SHP77 (cell line): Measurements from ENCODE around the gene NLGN2.
A peak's percentile ranks its signal among the peaks of the same experiment; 100 is the strongest.

ENCODE experiments used
- DNase-seq, 2 experiments: peaks; one replicate each; lab custom pipeline; 2025; lab: John Stamatoyannopoulos, UW

The NLGN2 gene

GRCh38 chr17:7392696-7393612 is 14.7 kb upstream of the NLGN2 start:
- DNase-seq = no peak

DNA sequence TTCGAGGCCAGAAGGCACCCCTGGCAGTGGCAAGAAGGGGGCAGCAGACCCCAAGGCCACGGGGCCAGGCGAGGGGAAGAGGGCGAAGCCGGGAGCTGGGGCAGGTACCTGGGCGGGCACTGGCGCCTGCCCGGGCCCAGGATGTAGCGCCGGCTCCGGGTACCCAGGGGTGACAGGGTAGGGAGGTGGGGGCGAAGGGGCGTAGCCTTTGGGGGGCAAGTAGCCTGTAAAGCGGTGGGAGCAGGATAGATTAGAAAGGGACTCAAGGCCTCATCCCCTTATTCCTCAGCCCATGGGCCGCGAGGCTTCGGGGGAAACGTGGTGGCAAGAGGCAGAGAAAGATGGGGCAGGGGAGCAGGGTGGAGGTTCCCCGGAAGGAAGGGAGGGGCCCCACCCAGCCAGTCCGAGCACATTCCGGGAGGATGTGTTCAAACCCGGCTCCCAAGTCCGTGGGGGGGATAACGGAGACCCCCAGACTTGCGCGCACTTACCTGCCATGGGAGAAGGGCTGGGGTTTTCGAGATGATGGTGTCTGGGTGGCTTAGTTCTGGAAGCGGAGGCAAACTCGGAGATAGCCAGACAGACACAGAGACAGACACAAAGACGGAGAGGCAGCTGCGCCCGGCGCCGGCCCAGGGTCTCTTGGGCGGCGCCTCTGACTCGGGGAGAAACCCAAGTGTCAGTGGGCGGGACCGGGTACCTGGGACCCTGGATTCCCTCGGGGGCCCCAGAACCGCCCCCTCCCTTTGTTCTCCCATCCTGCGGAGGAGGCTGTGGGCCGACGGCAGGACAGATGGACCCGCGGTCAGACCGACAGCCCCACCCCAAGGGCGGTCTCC is 13.8 kb upstream of the NLGN2 start:
- DNase-seq = peak; percentile 30 to 53

- DNase-seq = peak; percentile 87 to 93
Observed at GRCh38 chr17:7394452-7395191, 13.0 kb upstream of the NLGN2 start, which contains the start of gene PLSCR3. Gene PLSCR3 (minus strand): TSS chr17:7394525. CDS start chr17:7394110, 415 bp downstream.

DNA sequence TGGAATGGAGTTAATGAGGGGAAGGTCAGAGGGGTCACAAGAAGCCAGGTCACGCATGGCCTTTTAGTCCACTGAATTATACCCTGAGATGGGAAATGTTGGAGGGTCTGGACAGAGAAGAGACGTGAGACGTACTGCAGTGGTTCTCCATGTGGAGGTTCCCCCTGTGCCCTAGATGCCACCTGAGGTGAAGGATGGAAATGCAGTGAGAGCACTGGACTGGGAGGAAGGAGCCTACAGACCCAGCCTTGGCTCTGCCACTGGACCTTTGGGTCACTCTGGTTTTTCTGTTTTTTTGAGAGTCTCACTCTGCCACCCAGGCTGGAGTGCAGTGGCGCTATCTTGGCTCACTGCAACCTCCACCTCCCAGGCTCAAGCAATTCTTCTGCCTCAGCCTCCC is 11.5 kb upstream of the NLGN2 start:
- no peak for DNase-seq

- no peak for DNase-seq
Observed at GRCh38 chr17:7398612-7399011, 9.0 kb upstream of the NLGN2 start.

- no peak for DNase-seq
Observed at GRCh38 chr17:7403043-7403726, 4.5 kb upstream of the NLGN2 start.

GRCh38 chr17:7403727-7403976 is 4.0 kb upstream of the NLGN2 start:
- DNase-seq = peak; percentile 81 to 91

GRCh38 chr17:7403977-7404736 is 3.5 kb upstream of the NLGN2 start, which contains the start of gene TMEM256:
Gene TMEM256 (minus strand): TSS chr17:7404097. CDS start chr17:7404084, 13 bp downstream.
- peak; percentile 100 for DNase-seq

DNA sequence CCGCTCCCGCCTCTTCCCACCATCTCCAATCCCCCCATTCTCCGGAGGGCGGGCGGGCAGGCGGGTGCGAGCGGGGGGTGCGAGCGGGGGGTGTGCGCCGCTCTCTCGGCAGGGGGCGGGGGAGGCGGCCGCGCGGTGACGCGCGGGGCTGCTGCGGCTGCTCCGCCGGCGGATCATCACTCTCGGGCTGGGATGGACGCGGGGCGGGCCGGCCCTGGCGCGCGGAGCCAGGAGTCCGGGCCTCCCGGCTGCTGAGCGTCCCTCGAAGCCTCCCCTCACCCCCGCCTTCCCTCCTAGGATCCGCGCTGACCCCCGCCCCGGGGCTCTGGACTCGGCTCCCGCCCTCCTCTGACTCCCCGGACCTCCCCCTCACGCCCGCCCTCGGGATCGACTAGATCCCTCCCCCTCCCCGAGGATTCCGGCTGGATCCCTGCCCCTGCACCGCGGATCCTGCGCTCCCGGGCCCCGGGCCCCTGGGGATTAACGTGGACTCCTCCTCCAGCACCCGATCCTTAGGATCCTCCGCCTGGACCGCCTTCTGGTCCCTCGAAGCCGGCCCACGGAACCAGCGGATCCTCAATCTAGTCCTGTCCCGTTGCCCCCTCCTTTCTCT is 2.8 kb upstream of the NLGN2 start:
- DNase-seq = no peak

DNA sequence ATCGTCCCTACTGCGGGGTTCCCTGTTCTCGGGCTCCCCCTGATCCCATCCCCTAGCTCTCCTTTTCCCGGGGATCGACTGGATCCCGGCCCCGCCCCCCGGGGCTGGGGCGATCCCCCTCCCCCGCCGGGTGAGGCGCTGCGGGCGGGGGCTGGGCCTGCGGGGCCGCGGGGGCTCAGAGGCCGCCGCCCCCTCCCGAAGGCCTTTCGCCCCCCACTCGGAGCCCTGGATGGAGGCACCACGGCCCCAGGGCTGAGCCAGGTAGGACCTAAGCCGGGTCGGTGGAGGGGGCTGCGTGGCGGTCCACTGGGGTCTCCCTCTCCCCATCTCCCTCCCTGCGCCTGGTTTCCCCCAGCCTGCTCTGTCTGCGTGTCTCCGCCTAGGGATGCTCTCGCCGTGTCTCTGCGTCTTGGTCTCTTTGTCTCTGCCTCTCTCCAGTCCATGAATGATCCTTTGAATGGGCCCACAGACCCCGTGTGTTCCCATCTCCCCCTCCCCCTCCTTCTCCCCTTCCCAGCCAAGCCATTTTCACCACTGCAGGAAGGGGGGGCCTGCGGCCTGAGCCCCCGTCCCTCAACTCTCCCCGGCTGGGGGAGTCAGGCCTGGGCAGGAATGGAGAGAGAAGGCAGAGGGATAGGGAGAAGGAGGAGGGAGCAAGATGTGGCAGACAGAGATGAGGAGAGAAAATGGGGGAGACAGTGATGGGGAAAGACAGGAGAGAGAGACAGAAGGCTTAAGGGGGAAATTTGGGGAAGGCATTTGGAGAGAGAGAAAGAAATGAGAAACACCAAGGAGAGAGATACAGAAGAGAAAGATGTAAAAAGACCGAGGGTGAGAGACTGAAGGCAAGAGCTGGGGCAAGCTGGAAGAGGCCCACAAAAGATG is 2.1 kb upstream of the NLGN2 start:
- no peak for DNase-seq

DNA sequence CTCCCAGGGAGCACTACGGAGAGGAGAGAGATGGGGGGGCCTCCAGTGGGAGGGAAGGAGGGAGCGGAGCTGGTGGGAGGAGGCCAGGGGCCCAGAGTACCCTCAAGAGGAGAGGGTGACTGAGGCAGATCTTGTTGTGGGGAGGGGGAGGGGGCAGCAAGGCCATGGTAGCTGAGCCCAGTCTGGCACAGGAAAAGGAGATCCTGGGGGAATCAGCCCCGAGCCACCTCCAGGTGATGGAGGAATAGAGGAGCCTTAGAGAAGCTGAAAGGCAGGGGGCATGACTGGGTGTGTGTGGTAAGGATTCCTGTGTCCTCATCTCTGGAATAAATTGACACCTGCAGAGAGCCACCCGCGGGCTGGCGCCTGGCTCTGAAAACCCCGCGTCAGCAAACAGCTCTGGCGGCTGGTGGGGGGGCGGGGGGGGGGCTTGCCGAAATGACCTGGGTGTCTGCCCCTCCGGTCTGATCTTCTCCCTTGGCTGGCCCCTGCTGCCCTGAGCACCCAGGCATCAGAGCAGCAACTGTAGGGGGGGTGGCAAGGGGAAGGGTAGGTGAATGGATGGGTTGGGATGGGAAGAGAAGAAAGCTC is 1.3 kb upstream of the NLGN2 start:
- DNase-seq = no peak

DNA sequence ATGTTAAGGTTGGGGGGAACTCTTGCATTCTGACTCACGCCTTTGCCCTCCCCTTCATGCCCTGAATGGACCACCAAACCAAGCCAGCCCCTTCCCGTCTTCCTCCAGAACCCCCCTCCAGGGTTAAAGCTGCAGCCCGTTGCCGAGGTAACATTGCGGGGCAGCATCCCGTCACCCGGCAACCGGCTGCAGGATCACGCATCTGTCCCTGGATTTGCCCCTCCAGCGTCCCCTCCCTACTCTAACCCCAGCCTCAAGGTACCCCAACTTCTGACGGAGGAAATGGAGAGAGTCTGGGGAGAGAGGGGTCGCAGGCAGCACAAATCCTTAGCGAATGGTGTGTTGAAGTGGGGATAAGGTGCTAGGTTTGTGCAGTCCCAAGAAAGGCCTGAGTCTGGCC is 563 bp upstream of the NLGN2 start:
- no peak for DNase-seq

DNA sequence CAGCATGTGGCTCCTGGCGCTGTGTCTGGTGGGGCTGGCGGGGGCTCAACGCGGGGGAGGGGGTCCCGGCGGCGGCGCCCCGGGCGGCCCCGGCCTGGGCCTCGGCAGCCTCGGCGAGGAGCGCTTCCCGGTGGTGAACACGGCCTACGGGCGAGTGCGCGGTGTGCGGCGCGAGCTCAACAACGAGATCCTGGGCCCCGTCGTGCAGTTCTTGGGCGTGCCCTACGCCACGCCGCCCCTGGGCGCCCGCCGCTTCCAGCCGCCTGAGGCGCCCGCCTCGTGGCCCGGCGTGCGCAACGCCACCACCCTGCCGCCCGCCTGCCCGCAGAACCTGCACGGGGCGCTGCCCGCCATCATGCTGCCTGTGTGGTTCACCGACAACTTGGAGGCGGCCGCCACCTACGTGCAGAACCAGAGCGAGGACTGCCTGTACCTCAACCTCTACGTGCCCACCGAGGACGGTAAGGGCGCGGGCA is 645 bp downstream of the NLGN2 start:
- no peak for DNase-seq

GRCh38 chr17:7408863-7409262 is 1.2 kb downstream of the NLGN2 start:
- DNase-seq = no peak

DNA sequence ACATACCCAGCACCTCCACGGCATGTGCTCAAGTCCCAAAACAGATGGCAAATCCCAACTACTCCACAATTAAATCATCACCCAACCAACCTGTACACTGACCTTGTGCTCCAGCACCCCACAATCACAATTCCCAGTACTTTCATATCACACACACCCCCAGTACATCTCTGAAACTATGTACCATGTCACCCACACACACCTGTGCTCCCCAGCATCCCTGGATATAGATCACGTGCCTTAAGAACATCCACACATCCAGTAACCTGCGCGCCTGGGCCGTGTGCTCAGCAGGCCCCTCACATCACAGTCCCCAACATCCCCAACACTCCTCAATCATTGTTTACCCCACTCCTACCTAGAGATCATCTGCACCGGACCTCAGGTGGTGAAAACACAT is 2.1 kb downstream of the NLGN2 start:
- DNase-seq = no peak

DNA sequence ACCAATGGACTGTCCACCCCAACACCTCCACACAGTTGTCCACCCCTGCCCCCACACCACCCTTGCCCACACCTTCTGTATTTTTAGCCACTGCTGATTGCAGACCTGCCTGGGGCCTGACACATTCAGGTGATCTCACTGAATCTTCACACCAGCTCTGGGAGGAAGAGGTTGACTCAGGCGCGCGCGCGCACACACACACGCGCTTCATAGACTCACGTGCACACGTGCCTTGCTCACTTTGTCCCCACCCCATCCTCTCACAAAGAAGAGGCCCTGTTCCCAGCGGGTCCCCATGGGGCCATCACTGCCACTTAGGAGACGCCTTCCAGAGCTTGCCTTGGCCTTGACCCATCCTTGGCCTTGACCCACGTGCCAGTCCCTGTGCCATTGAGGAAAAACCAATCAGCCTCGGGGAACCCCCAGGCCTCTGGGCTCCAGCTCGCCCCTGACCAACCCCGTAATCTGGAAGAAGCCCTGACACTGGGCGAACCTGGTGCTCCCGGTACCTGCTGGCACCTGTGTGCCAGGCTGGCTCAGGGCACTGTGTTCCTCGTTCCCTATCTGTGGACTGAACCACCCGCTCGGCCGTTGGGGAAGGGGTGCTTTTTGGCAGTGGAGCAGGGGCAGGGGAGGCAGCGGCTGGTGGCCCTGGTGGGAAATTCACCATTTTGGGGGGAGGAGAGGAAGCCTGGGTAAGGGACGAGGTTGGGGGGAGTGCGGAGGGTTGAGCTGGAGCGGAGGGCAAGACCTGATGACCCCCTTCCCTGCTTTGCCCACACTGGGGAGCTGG is 3.2 kb downstream of the NLGN2 start:
- no peak for DNase-seq

GRCh38 chr17:7411427-7411750 is 3.7 kb downstream of the NLGN2 start:
- DNase-seq = no peak

GRCh38 chr17:7413346-7413985 is 5.8 kb downstream of the NLGN2 start:
- no peak for DNase-seq
